NCI-H1417 treated with DMSO at 0.1 percent for 48 hours (cell line): ENCODE measurements around the gene CEP19.

Source experiments
- DNase-seq: peaks from one replicate; lab custom pipeline; 2025; lab: John Stamatoyannopoulos, UW

CEP19 gene

DNA sequence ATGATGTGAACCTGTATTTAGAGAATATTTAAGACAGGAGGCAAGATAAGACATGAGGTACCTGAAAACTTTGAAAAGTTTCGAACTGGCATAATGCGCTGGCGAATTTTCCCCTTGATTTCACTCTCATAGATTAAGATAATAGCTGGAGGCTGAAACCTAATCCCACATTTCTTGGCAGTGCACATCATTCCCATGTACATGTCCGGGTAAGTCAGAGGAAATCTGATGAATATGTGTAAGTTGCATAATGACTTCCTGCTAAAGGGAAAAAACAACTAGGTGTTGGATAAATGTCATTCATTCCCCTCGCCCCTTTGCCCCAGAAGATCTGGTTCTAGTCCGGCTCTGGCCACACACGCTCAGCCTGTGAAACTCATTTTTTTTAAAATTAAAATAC, 3.6 kb downstream of the CEP19 start:
- no peak for DNase-seq

DNA sequence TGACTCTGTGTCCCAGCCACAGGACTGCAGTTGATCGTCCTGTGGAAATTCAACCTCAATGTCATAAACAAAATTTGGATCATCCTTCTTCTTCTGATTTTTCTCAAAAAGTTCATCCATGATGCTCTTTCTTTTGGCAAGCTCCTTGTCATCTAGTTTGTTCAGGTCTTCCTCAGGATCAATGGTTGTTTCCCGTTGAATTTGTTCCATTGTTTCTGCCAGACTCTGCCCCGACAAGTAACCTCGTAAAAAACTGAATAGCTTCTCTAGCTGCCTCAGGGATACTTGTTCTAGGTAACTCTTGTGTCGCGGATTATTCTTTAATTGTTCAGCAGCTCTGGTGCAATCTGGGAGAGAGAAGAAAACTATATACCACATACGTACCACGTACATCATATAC, 4.5 kb downstream of the CEP19 start:
- no peak for DNase-seq

DNA sequence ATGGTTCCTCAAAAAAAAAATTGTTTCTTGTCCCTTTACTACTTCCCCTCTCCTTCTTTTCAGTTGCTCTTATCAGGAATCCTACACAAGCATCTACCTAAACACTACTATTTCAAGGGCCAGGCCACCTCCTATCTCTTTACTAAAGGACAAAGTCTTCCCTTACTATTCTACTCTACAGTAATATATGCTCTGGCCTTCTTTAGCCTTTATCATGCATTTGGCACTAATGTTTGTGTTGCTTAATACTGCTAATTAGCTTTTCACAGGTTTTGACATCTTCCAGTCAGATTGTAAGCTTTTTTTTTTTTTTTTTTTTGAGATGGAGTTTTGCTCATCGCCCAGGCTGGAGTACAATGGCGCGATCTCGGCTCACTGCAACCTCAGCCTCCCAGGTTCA, 5.3 kb downstream of the CEP19 start:
- DNase-seq = no peak

DNA sequence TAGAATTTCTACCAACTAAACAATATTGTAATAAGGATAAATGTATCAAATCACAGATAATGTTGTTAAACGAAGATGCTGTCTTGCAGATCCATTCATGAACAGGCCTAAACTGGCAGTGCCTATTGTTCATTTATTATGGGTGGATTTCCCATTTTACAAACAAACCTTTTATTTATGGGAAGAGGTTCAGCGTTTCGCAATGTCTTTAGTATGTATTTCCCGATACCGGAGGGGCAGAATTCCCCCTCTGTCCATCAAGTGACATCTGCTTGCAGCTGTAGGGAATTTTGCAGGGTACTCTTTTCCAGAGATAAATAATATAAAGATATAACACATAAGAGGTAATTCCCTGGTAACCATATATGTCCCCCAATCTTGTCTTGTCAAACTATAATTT, 5.7 kb downstream of the CEP19 start:
- DNase-seq = no peak

DNA sequence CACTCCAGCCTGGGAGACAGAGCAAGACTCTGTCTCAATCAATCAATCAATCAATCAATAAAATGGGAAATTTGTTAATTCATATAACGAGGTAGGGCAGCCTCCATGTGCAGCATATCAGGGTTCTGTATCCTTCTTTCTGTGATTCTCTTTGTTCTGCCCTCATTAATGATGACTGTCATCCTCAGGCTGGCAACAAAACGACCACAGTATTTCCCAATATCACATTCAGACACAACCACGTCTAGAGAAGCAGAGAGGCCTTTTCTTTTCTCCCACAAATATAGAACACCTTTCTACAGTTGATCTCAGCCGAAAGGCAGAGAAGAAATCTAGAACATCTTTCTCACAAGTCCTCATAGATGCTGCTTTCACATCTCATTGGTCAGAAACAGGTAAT, 11.2 kb downstream of the CEP19 start:
- DNase-seq = no peak

DNA sequence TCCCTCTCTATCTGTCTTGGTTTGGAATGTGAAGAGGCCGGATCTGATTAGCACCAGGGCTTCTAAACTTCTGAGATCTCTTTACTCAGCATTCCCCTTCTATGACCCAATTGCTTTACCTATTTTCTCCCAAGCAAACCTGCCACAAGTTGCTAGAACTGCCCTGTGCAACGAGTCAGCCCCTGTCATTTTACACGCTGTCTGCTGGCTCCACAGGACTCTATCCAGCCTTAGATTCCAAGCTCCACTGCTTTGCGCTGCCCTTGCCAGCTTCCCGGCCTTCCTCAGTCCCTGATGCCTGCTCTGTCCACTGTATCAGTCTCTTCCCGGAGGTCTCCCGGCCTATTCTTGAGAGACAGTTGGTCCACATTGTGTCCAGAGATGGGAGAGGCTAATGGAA, 12.3 kb downstream of the CEP19 start:
- DNase-seq = no peak

DNA sequence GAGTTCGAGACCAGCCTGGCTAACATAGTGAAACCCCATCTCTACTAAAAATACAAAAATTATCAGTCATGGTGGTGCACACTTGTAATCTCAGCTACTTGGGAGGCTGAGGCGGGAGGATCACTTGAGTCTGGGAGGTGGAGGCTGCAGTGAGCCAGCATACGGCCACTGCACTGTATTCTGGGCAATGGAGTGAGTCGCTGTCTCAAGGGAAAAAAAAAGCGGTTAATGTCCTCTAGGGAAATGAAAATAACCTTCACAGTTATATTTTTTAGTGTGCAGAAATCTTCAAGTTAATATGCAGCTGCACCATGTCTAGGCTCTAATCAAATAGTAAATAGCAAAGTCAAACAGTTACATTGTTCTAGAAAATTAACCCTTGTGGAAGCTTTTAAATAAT, 14.8 kb downstream of the CEP19 start:
- DNase-seq = no peak

DNA sequence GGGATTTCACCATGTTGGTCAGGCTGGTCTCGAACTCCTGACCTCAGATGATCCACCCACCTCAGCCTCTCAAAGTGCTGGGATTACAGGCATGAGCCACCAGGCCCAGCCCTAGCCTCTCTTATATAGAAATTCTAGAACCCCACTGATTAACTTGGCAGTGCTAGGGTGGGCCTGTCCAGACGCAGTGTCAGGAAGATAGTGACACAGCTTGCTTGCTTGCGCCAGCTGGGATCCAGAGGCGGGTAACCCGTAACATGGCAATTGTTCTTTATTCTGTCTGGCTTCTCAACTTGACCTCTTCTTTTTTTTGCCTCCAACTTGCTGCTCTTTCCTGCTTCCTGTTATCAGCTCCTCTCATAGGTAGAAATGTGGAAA, 16.2 kb downstream of the CEP19 start:
- DNase-seq = no peak

DNA sequence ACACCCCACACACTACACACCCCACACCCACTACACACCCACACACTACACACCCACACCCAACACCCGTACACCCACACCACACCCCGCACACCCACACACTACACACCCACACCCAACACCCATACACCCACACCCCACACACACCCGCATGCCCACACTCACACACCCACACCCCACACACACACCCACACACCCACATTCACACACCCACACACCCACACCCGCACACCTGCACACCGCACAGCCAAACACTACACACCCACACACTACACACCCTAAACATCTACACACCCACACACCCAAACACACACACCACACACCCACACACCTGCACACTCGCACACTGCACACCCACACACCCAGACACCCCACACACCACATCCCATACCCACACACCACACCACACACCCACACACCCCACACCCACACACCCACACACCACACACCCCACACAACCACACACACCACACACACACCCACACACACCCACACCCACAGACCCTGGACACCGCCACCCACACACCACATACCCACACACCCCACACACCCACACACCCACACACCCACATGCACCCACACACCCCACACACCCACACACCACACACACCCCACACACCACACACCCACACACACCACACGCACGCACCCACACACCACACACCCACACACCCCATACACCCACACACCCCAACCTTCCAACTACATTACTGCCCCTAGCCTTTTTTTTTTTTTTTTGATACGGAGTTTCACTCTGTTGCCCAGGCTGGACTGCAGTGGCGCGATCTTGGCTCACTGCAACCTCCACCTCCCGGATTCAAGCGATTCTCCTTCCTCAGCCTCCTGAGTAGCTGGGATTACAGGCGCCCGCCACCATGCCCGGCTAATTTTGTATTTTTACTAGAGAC, 16.9 kb downstream of the CEP19 start:
- no peak for DNase-seq

DNA sequence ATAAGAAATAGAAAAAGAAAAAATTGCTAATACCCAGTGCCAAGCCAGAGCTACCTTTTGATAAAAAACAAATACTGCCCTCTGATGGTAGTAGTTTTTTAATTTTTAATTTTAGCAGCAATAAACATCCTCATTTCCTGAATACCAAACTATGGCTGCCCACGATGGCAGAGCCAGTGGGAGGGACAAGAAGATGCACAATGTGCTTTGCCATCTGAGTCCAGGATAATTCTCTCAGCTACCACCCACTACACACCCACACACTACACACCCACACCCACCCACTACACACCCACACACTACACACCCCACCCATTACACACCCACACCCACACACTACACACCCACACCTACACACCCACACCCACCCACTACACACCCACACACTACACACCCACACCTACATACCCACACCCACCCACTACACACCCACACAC, 17.8 kb downstream of the CEP19 start:
- no peak for DNase-seq

DNA sequence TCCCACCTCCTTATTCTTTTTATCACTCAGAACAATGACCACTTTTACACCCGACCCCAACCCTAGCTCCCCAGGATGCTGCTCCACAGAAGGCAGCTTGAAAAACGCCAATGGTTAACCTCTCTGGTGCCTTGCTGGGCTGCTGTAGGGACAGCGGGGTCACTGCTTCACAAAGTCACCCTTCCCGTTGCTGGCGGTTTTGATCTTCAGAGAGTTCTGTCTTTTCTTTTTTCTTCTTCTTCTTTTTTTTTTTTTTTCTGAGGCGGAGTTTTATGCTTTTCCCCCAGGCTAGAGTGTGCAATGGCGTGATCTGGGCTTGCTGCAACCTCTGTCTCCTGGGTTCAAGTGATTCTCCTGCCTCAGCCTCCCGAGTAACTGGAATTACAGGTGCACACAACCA, 20.7 kb downstream of the CEP19 start:
- no peak for DNase-seq

DNA sequence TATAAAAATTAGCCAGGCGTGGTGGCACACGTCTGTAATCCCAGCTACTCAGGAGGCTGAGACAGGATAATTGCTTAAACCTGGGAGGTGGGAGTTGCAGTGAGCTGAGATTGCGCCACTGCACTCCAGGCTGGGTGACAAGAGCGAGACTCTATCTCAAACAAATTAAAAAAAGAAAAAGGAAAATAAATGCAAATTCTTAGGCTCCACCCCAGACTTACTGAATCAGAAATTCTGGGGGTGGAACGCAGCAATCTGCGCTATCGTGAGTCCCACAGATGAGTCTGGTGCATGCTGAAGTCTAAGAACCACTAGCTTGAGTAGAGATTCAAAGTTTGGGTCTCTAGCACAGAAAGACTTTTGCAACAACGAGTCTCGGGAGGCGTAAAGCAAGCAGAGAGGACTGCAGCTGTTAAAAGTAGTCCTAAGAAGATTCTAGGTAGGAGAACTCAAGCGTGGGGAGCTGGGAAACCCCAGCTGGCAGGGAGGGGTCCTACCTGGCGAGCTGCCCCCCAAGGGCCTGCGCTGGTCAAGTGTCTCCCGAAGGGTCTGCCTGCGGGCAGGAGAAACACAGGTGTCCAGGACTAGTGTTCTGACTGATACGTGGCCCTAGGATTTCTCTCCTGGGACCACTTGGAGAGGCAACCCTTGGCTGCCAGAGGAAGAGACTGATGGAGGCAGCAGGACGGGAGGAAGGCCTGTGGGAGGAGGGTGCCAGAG, 21.9 kb downstream of the CEP19 start:
- DNase-seq = no peak

DNA sequence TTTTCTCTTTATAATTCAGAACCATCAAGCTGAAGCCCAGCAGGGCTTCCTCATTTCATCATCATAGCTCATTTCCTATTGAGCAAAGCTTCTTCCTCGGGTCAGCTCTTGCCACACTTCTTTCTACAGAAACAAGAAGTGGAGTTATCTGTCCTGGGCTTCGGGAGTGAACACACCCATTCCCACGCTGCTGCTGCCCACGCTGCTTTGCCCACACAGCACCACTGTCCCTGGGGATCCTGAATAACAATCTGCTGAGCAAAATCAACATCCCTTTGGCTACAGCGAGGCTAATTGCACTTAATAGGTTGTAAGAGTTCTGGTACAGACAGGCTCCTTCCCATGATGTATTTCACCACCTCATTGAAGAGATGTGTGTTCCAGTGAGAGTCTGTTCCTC, 23.7 kb downstream of the CEP19 start:
- peak; percentile 64 for DNase-seq

DNA sequence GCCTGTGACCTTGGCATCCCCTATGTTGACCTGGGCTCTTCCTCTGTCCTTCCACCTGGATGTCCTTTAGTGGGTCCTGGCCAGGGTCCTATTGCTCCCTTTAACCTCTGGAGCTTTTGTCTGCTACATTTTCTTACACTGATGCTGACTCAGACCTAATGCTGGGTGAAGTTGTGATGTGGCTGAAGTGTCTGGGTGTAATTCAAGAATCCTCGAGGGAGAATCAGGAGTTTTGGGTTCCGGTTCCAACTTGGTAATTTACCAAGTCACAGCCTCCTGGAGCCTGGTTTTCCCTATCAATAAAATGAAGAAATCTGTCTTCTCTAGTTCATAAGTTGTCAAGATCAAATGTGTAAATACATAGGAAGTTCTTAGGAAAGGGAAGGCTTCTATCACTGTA, 25.6 kb downstream of the CEP19 start:
- DNase-seq = no peak

DNA sequence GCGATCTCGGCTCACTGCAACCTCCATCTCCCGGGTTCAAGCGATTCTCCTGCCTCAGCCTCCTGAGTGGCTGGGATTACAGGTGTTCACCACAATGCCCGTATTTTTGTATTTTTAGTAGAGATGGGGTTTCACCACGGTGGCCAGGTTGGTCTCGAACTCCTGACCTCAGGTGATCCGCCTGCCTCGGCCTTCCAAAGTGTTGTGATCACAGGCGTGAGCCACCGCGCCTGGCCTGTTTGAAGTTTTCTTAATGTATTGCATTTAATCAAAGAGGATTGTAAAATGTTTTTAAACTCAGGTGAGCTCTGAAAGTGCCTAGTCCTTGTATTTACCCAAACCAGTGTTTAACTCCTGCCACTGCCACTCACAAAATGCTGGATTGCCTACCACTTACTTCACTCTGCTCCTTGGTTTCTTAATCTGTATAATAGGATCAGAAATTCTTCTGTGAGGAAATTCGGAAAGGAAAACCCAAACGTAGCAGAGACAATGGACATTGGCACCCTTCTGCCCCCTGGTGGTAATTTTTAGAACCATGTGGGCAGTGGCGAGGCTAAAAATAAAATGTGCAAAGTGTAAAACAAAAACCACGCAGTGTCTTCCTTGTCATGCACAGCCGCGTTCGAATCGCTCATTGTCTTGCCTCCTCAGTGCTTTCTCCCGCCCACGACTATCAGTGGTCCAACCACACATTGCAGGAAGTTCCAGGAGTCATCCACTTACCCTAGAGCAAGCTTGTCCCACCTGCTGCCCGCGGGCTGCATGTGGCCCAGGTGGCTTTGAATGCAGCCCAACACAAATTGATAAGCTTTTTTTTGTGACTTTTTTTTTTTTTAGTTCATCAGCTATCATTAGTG, 27.3 kb downstream of the CEP19 start:
- DNase-seq = peak; percentile 41

DNA sequence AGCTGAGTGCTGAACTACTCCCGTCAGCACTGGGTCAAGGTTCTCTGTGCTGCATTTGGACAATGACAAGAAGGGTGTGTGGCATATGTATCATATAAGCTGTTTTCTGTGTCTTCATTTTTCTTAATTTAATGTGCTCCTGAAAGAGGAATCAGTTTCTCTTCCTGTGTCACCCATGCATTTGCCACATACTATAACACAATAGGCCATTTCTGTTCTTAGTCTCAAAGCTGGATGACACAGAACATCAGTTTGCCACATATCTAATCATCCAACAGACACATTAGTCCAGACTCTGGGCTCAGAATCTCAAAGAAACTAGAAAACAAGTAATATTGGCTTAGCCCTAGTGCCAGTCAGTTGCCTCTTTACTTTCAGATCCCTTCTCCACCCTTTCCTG, 34.1 kb downstream of the CEP19 start:
- DNase-seq = no peak

DNA sequence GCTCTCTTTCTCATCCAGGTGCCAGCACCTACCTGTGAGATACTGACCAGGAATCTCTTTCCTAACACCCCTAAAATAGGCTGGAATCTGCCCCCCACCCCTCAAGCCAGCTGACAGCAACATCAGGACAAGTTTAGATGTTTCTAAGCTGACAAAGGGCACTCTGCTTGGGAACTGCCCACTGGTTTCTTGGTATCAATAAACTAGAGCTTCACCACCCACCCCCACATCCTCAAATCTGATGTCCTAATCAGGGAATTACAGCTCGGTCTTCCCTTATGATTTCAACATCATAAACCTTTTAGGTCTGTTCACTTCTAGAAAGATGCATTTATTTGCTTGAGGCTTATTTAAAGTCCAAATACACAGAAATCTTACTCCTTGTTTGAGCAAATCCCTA, 34.7 kb downstream of the CEP19 start:
- no peak for DNase-seq

DNA sequence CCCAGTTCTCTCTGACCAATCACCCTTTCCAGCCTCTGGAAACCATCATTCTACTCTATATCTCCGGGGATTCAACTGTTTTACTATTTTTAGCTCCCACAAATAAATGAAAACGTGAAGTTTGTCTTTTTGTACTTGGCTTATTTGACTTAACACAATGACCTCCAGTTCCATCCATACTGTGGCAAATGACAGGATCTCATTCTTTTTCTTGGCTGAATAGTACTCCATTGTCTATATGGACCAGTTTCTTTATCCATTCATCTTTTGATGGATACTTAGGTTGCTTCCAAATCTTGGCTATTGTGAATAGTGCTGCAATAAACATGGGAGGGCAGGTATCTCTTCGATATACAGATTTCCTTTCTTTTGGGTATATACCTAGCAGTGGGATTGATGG, 38.4 kb downstream of the CEP19 start:
- DNase-seq = no peak

DNA sequence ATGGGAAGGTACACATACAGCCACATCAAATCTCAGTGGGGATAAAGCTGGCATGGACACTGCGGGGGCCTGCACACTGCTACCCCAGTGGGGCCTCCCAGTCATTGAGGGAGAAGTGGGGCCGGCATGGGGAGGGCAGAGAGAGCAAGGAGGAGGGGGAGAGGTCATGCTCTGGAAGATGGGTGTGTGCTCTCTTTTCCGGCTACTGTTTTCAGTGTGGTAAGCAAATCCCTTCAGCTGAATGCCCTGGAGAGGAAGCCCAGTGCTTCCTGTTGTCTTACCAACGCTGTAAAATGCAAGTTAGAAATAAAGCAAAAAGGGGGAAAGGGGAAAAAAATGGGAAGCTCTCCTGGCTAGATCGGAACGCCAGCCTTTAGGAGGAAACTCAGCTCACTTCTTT, 41.7 kb downstream of the CEP19 start:
- DNase-seq = no peak

DNA sequence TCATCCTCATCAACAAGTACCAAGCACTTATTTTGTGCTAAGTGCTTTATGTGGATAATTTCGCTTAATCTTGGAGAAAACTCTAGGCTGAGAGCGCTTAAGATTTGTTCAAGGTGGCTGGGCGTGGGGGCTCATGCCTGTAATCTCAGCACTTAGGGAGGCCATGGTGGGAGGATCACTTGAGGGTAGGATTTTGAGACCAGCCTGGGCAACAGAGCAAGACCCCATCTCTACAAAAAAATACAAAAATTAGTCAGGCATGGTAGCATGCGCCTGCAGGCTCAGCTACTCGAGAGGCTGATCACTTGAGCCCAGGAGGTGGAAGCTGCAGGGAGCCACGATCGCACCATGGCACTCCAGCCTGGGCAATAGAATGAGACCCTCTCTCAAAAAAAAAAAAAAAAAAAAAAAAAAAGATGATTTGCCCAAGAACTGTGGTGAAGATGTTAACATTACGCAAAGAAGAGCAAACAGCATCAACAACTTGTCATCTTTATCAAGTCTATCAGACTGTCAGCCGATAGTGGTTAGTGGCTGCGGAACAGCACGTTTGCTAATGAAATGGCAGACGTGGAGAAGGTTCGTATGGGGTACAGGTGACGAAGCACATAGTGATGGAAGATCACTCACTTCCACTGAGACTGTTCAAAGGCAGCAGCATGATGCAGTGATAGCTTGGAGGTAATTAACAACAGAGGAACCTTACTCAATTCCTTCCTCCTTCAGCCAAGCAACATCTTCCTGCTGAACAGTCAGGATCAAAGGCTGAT, 44.8 kb downstream of the CEP19 start:
- DNase-seq = no peak

DNA sequence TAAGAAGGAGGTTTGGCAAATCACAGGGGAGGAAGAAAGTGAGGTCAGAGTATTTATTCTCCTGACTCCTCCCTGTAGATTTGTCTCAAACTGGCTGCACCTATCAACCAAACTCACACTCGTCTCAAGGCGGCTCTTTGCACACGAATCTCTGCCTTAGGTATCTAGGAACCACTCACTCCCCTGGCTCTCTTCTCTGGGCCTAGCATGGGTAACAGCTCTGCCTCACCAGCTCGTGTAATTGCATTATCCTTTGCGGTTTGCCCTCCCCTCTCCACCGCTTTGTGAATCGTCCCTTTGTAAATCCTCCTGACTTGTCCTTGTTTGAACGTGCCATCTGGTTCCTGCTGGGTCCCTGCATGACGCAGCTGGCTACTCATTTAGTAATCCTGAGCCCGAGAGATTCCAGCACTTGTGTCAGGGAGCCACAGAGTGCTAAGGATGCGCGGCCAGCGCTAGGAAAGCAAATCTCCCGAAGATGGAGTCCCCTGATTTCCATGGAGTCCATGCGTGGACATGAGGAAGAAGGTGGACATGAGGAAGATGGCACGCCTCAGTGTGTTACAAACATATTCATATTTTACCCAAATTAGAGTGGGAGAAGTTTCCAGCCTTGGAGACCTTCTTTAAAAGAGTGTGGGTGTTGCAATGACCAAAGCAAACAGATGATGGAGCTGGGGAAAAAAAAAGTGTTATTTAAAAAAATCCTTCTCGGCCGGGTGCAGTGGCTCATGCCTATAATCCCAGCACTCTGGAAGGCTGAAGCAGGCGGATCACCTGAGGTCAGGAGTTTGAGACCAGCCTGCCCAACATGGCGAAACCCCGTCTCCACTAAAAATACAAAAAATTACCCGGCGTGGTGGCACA, 45.8 kb downstream of the CEP19 start:
- DNase-seq = peak; percentile 36
